Stimulated activated naive CD8-positive, alpha-beta T cell treated with anti-CD3 and anti-CD28 coated beads, Interleukin-15, Interleukin-2, amounts not matched to agents 100 ng/mL and 50 ng/mL, for 24 hours (primary cell): ENCODE results near the gene PCBP3.
A peak's percentile ranks its signal among the peaks of the same experiment; 100 is the strongest.

Source experiments
- H3K27ac Mint-ChIP-seq: one replicate; pipeline ENCODE4 v1.8.0; 2021; ENCODE audit warnings: mild to moderate bottlenecking, mixed read lengths
- H3K27me3 Mint-ChIP-seq: one replicate; pipeline ENCODE4 v1.8.0; 2021; ENCODE audit warnings: mixed read lengths
- H3K36me3 Mint-ChIP-seq: one replicate; pipeline ENCODE4 v1.8.0; 2021; ENCODE audit warnings: low read depth, mixed read lengths
- H3K4me1 Mint-ChIP-seq: one replicate; pipeline ENCODE4 v1.8.0; 2021; ENCODE audit warnings: low read depth, mixed read lengths
- H3K4me3 Mint-ChIP-seq: one replicate; pipeline ENCODE4 v1.8.0; 2021; ENCODE audit warnings: mild to moderate bottlenecking, mixed read lengths
- H3K9me3 Mint-ChIP-seq: one replicate; pipeline ENCODE4 v1.8.0; 2021; ENCODE audit warnings: mixed read lengths

PCBP3 gene

DNA sequence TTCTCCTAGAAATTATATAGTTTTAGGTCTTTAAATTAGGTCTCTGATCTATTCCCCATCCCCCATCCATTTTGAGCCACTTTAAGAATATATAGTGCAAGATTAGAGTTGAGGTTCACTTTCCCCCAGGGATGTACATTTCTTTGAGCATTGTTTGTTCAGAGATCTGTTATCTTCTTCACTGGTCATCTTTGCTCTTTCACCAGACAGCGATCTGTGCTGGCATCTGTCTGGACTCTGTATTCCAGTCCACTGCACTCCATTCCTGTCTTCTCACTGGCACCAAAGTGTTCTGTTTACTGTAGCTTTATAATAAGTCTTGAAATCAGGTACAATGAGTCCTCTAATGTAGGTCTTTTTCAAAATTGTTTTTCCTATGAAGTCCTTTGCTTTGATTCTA, 112.5 kb downstream of the PCBP3 start:
- H3K4me3 Mint-ChIP-seq, result no peak overlapping the region
- H3K9me3 Mint-ChIP-seq, result peaks cover 13% of the 10 kb centered on the region
- no peak overlapping the region for H3K27ac Mint-ChIP-seq
- no peaks in the 10 kb centered on the region for H3K4me1 Mint-ChIP-seq
- no peaks in the 10 kb centered on the region for H3K36me3 Mint-ChIP-seq
- peaks cover 8% of the 10 kb centered on the region for H3K27me3 Mint-ChIP-seq

- Mint-ChIP-seq H3K27me3 (peaks cover 8% of the 10 kb centered on the region), H3K9me3 (peaks cover 13% of the 10 kb centered on the region), H3K36me3 (no peaks in the 10 kb centered on the region), H3K27ac (no peak overlapping the region), H3K4me3 (no peak overlapping the region), H3K4me1 (no peaks in the 10 kb centered on the region)
Observed at GRCh38 chr21:45756669-45757068, 113.1 kb downstream of the PCBP3 start.

GRCh38 chr21:45761704-45762103, 118.2 kb downstream of the PCBP3 start:
- Mint-ChIP-seq H3K27me3 (peaks cover 4% of the 10 kb centered on the region), H3K27ac (no peak overlapping the region), H3K9me3 (peaks cover under 1% of the 10 kb centered on the region), H3K4me1 (peaks cover 13% of the 10 kb centered on the region), H3K4me3 (no peak overlapping the region), H3K36me3 (no peaks in the 10 kb centered on the region)

DNA sequence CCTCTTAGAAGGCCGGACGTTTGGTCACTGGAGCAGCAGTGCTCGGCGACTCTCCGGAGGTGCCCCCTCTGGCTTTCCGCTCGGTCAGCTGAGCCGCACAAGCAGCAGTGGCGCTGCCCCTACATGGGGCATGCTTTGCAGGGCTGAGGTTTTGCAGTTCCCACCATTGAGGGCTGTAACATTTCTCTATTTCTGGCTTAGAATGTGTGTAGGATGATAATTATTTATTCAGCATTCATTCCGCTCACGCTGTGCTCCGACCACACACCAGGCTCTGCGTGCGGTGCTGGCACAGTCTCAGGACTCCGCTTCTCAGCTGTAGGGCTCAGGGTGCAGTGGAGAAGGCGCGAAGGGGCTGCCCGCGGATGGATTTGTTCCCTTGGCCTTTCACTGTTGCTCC, 119.5 kb downstream of the PCBP3 start:
- H3K27ac Mint-ChIP-seq, result no peak overlapping the region
- H3K9me3 Mint-ChIP-seq, result no peaks in the 10 kb centered on the region
- peaks cover 4% of the 10 kb centered on the region for H3K27me3 Mint-ChIP-seq
- H3K4me1 Mint-ChIP-seq, result peaks cover 27% of the 10 kb centered on the region
- no peak overlapping the region for H3K4me3 Mint-ChIP-seq
- no peaks in the 10 kb centered on the region for H3K36me3 Mint-ChIP-seq

DNA sequence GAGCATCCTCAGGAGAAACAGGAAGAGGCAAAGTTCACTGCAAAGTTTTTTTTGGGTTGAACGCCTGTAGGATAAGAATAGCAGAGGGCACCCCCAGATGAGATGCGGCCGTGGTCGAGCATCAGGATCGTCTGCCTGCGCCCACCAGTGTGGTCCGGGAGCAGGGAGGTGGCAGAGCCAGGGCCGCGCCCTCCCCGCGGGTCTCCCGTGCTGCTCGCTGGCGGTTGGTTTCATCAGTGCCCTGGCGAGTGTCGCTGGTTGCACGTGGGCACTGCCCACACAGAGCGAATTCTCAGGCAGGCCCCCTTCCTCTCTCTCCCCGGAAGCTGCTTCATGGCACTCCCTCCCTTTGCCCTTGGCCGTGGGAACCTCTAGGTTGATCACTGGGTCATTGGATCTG, 120.0 kb downstream of the PCBP3 start:
- H3K36me3 Mint-ChIP-seq, result no peaks in the 10 kb centered on the region
- no peaks in the 10 kb centered on the region for H3K9me3 Mint-ChIP-seq
- H3K4me3 Mint-ChIP-seq, result no peak overlapping the region
- no peak overlapping the region for H3K27ac Mint-ChIP-seq
- H3K27me3 Mint-ChIP-seq, result peaks cover 4% of the 10 kb centered on the region
- H3K4me1 Mint-ChIP-seq, result peaks cover 31% of the 10 kb centered on the region

GRCh38 chr21:45764792-45765191, 121.3 kb downstream of the PCBP3 start:
- Mint-ChIP-seq H3K27me3 (no peaks in the 10 kb centered on the region), H3K4me3 (no peak overlapping the region), H3K4me1 (peaks cover 44% of the 10 kb centered on the region), H3K27ac (no peak overlapping the region), H3K36me3 (no peaks in the 10 kb centered on the region), H3K9me3 (no peaks in the 10 kb centered on the region)

DNA sequence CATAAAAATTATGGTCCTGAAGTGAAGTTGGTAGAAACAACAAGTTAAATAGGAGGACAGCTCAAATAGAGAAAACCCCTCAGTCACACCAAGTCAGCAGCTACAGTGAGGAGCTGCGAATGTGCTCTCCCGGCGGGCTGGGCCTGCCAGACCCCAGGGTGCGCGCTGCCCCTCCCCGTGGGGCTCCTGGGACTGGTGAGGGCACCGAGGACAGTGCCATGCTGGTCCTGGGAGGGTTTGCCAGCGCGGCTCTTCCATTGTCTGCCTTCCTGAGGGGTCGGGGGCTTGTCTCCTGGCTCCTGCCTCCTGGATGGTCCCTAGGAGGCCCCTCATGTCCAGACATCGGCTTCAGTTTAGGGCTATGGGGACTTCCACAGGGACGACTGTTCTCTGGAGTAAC, 121.8 kb downstream of the PCBP3 start:
- Mint-ChIP-seq H3K27me3 (no peaks in the 10 kb centered on the region), H3K4me1 (peaks cover 50% of the 10 kb centered on the region), H3K9me3 (no peaks in the 10 kb centered on the region), H3K27ac (no peak overlapping the region), H3K4me3 (no peak overlapping the region), H3K36me3 (no peaks in the 10 kb centered on the region)

- Mint-ChIP-seq H3K27me3 (no peaks in the 10 kb centered on the region), H3K4me3 (no peak overlapping the region)
Observed at GRCh38 chr21:45766055-45766454, 122.5 kb downstream of the PCBP3 start.

DNA sequence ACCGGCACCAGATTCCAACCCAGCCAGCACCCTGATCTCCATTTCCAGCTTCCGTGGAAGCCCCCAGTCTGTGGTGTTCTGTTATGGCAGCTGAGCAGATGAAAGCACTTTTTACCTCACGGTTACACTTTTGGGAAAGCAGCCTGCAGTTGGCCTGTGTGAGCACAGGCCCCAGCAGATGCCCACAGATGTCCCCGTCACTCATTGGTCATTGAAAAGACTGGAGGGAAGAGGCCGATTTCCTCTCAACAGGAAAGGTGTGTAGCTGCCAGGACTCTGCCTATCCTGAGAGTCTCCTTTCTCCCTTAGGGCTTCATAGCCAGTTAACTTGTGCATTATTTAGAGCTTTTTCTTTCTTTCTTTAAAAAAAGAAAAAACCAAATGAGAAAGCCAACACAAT, 123.0 kb downstream of the PCBP3 start:
- Mint-ChIP-seq H3K4me3 (no peak overlapping the region), H3K9me3 (no peaks in the 10 kb centered on the region), H3K27ac (peak overlapping the region; percentile 97), H3K27me3 (no peaks in the 10 kb centered on the region), H3K36me3 (no peaks in the 10 kb centered on the region), H3K4me1 (peaks cover 51% of the 10 kb centered on the region)

More at GRCh38 chr21:45766055-45766454, 122.5 kb downstream of the PCBP3 start:
- H3K4me1 Mint-ChIP-seq, result peaks cover 51% of the 10 kb centered on the region
- no peaks in the 10 kb centered on the region for H3K36me3 Mint-ChIP-seq
- H3K27ac Mint-ChIP-seq, result peak overlapping the region; percentile 97
- no peaks in the 10 kb centered on the region for H3K9me3 Mint-ChIP-seq

GRCh38 chr21:45767071-45768006, 123.8 kb downstream of the PCBP3 start:
- Mint-ChIP-seq H3K9me3 (no peaks in the 10 kb centered on the region), H3K4me3 (peak overlapping the region; percentile 58), H3K36me3 (no peaks in the 10 kb centered on the region), H3K27ac (peak overlapping the region; percentile 97), H3K27me3 (no peaks in the 10 kb centered on the region), H3K4me1 (peaks cover 51% of the 10 kb centered on the region)

DNA sequence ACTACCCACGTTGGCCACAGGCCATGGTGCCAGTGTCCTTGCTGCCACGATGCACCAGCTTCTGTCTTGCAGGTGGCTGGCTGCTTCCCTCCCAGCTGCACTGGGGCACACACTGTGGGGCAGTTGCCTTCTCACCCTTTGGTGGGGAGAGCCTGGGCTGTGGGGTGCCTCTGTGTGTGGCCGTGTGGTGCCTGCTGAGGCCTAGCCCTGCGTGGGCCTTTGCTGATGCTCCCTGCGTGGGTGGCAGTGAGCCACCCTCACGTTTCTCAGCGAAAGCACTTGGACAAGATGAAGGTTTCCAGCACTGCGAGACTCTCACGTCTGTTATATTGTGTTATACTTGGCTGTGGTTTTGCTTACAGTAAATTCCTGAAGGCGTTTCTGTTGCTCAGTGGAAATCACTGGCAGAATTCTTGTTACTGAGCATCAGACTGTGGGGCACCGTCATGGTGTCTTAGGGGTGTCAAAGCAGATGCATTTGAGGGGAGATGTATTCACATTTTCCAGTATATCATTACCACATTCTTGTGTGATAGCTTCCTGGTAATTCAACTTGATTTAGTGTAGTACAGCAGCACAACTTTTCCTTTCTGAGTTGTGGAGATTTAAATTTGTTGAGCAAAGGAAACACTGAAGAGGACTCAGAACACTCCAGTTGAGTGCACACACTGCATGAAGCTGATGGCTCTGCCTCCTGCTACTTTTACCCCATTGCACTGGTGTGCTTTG, 124.7 kb downstream of the PCBP3 start:
- Mint-ChIP-seq H3K27ac (peak overlapping the region; percentile 97), H3K9me3 (no peaks in the 10 kb centered on the region), H3K27me3 (no peaks in the 10 kb centered on the region), H3K4me1 (peaks cover 51% of the 10 kb centered on the region), H3K4me3 (peak overlapping the region; percentile 58), H3K36me3 (no peaks in the 10 kb centered on the region)

DNA sequence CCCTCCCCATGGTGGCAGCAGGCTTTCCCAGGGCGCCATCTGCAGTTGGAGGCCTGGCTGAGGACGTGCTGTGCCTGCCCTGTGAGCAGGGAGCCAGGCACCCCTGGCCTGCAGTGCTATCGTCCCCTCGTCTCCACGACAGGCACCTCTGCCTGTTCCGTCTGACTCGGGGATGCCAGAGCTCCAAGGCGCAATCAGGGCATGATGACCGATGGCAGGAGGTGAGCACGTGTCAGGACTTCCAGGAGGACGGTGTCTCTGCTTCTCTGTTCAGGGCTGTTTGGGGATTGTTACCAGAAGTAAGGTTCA, 125.2 kb downstream of the PCBP3 start:
- peak overlapping the region; percentile 97 for H3K27ac Mint-ChIP-seq
- H3K9me3 Mint-ChIP-seq, result no peaks in the 10 kb centered on the region
- H3K4me1 Mint-ChIP-seq, result peaks cover 51% of the 10 kb centered on the region
- peak overlapping the region; percentile 44 for H3K4me3 Mint-ChIP-seq
- no peaks in the 10 kb centered on the region for H3K36me3 Mint-ChIP-seq
- H3K27me3 Mint-ChIP-seq, result no peaks in the 10 kb centered on the region

DNA sequence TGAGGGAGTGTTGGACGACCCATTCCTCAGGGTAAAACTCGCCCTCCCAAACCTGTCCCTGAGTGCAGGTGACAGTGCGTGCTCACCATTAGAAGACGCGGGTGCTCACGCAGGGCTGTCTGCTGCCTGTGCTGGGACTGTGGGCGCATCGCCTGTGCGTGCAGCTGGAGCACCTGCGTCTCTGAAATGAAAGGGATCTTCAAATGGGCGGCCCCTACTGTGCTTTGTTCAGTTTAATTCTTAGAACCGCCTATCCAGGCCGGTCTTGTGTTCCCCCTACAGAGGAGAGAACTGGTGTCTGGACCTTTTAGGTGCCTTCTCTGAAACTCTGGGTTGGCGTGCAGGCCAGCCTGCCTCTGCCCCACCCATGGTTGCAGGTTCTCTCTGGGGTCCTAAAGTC, 125.8 kb downstream of the PCBP3 start:
- H3K4me1 Mint-ChIP-seq, result peaks cover 51% of the 10 kb centered on the region
- H3K4me3 Mint-ChIP-seq, result peak overlapping the region; percentile 44
- no peaks in the 10 kb centered on the region for H3K9me3 Mint-ChIP-seq
- H3K36me3 Mint-ChIP-seq, result no peaks in the 10 kb centered on the region
- H3K27ac Mint-ChIP-seq, result peak overlapping the region; percentile 97
- H3K27me3 Mint-ChIP-seq, result no peaks in the 10 kb centered on the region

GRCh38 chr21:45769896-45770295, 126.4 kb downstream of the PCBP3 start:
- Mint-ChIP-seq H3K36me3 (no peaks in the 10 kb centered on the region), H3K27ac (peak overlapping the region; percentile 50), H3K9me3 (no peaks in the 10 kb centered on the region)

DNA sequence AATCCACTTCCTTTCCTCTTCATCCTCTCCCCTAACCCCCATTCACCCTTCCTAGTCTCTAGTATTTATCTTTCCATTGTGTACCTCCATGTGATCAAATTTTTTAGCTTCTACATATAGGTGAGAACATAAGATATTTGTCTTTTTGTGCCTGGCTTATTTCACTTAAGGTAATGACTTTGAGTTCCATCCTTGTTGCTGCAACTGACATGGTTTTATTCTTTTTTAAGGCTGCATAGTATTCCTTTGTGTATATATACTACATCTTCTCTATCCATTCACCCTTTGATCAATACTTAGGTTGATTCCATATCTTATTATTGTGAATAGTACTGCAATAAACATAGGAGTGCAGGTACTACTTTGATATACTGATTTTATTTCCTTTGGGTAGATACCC, 128.7 kb downstream of the PCBP3 start:
- Mint-ChIP-seq H3K27me3 (peaks cover 10% of the 10 kb centered on the region), H3K36me3 (no peaks in the 10 kb centered on the region), H3K27ac (no peak overlapping the region), H3K9me3 (peaks cover 9% of the 10 kb centered on the region), H3K4me3 (no peak overlapping the region), H3K4me1 (peaks cover 33% of the 10 kb centered on the region)

More at GRCh38 chr21:45769896-45770295, 126.4 kb downstream of the PCBP3 start:
- Mint-ChIP-seq H3K4me1 (peaks cover 47% of the 10 kb centered on the region), H3K27me3 (peaks cover 3% of the 10 kb centered on the region), H3K4me3 (peak overlapping the region; percentile 32)
